Left ventricle myocardium superior (tissue), 1 donor: ENCODE data around the gene TMEM40. TPM values are rescaled to one million over a fixed set of nuclear protein-coding genes. Genes with fewer than 3 reads are reported as not detected.

Experiments
- ATAC-seq: fragments of 200-7000 bp; cut with Tn5 transposase; one replicate; pipeline ENCODE4 v1.9.1; 2020; ENCODE audit warnings: mild to moderate bottlenecking, moderate library complexity
- DNase-seq: peaks from one replicate; pipeline ENCODE4 v3.0.0-alpha.2; 2020
- intact Hi-C: fragments of 100-400 bp; cut with micrococcal nuclease; formaldehyde crosslinking; loops from one replicate; pipeline ENCODE4 v1.11.0; 2022
- total RNA-seq: library from RNA; stranded (reverse); fragmentation: NEBNext Ultra II Directional; extraction: Animal tissue kit (Norgen Biotek cat#: 25700); gene quantifications from one replicate; pipeline ENCODE4 v1.2.1, GENCODE V29; 2021
- donor health status: DM: no; HTN: yes; CAD: no; lungs with severe emphysema.

TMEM40 gene
- total RNA-seq, 1 donor from 2014 or later: 2.8 TPM

DNA sequence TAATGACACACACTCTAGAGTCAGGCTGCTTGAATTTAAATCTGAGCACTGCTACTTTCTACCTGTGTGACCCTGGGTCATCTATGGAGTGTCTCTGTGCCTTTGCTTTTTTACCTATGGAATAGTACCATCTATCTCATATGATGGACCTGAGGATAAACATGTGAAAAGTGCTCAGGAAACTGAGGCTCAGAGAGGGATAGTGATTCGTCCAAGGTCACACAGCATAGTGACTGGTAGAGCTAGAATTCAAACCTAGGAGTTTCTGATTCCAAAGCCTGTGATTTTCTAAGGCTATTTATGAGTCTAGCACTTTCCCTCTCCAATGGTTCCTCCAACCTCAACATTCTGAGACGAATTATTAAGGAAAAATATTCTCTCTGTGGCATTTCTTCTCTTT is 63.1 kb downstream of the TMEM40 start:
- intact Hi-C loops: no loop called here
- no peak for DNase-seq
- no peak for ATAC-seq

DNA sequence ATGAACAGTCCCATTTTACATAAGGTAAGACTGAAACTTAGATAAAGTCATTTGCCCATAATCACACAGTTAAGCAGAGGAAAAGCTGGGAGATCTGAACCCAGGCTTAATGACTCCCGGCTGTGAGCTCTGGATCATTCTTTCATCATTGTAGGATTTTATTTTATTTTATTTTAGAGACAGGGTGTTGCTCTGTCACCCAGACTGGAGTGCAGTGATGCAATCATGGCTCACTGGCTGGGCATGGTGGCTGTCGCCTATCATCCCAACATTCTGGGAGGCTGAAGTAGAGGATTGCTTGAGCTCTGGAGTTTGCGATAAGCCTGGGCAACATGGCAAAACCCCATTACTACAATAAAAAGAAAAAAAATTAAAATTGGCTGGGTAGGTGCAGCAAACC is 63.9 kb downstream of the TMEM40 start:
- no peak for DNase-seq
- intact Hi-C loops: no loop called here
- no peak for ATAC-seq

DNA sequence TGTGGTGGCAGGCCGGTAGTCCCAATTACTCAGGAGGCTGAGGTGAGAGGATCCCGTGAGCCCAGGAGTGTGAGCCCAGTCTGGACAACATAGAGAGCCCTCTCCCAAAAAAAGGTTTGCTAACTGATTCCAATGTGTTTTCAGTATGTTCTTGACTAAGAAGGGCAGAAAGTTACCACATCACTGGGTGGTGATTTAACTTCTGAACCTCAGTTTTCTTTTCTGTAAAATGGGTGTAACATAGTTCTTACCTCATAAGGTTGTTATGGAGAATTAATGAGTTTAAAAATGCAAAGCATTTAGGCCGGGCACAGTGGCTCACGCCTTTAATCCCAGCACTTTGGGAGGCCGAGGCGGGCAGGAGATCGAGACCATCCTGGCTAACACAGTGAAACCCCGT is 66.6 kb downstream of the TMEM40 start:
- intact Hi-C loops: no loop called here
- DNase-seq (no peak), ATAC-seq (no peak)

DNA sequence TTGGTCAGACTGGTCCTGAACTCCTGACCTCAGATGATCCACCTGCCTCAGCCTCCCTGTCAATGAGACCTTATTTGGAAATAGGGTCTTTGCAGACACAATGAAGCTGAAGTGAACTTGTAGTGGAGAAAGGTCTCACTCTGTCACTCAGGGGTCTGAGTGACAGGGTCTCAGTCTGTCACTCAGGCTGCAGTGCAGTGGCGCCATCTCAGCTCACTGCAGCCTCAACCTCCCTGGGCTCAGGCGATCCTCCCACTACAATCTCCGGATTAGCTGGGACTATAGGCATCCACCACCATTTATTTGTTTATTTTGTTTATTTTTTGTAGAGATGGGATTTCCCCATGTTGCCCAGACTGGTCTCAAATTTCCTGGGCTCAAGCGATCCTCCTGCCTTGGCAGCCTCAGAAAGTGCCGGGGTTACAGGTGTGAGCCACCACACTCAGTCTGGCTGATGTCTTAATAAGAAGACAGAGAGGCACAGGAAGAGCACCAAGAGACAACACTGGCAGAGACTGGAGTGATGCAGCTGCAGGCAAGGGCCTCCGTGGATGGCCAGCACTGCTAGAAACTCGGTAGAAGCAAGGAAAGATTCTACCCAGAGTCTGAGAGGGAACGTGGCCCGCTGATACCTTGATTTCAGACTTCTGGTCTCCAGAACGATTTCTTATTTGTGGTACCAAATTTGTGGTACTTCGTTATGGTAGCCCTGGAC is 68.9 kb downstream of the TMEM40 start:
- intact Hi-C loops: no loop called here
- DNase-seq: no peak
- no peak for ATAC-seq

DNA sequence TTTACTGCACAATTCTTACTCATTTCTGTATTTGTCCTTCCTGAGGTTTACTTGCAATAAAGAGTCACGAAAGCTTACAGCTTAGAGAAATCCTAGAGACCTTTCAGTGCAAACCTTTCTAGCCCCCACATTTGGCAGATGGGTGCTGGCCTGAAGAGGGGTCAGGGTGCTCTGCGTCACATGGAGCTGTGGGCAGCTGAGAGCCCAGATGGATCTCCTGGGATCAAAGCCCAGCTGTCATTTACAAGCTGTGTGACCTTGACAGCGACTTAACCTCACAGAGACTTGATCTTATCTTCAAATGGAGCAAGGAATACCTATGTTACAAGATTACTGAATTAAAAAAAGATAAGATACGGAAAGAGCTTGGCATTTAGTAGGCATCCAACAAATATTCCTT is 71.1 kb downstream of the TMEM40 start:
- peak; percentile 34 for ATAC-seq
- intact Hi-C loops: no loop called here

DNA sequence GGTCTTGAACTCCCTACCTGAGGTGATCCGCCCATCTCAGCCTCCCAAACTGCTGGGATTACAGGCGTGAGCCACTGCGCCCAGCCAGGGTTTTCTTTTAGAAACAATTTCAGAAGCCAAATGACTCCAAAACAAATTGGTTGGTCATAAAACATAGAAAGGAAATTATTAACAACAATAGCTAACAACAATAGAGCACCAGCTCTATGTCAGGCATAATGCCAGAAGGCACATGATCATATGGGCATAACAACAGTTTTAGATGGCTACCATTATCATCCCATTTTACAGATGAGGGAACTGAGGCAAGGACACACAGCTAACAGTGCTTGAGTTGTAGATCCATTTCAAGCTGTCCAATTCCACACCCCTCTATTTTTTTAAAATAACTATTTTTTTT is 73.0 kb downstream of the TMEM40 start:
- no peak for ATAC-seq
- DNase-seq: no peak
- intact Hi-C loops: no loop called here

More for the DNA sequence above, 71.1 kb downstream of the TMEM40 start:
- DNase-seq: no peak

Other genes starting within 250 kb of the TMEM40 start
- gene MKRN2OS, start 213.8 kb downstream of the TMEM40 start, total RNA-seq: not detected
- gene MKRN2, start 202.2 kb downstream of the TMEM40 start, total RNA-seq: 33.6 TPM
- 153 TPM for gene RAF1, start 95.1 kb downstream of the TMEM40 start, total RNA-seq
- gene CAND2, start 37.4 kb upstream of the TMEM40 start, total RNA-seq: 69.2 TPM
- 931 TPM for gene RPL32, start 82.3 kb upstream of the TMEM40 start, total RNA-seq